ENCODE data around the gene MINDY4.
"Not testable (repeated sequence)": the region's sequence is repeated elsewhere in the genome, so short reads cannot be mapped to it uniquely, and the experiment has no call there.

Gene MINDY4

DNA sequence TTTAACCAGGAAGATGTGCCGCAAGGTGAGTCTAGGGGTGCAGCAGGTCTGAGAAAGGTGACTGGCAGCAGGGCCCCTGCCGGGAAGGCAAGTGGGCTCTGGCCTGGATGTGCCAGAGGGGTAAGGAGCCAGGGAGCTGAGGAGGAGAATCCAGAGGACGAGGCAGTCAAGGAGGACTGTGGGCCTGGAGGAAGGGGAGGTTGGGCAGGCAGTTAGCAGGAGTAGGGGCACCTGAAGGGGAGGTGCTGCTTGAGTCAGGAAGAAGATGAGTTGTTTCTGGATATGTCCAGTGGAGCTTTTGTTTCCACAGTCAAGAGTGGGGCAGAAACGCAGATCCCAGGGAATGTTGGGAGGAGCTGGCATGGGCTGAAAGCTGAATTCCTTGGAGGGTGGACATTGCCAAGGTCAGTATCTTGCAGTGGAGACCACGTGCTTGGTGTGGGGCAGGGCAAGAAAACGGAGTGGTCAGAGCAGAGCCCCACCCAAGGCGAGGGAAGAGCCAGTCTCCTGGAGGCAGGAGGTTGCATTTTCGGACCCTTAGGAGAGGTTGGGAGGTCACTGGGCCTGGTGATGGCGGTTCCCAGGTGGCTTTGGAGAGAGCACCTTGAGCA is 34.0 kb downstream of the MINDY4 start:
- no peak for FAIRE-seq

DNA sequence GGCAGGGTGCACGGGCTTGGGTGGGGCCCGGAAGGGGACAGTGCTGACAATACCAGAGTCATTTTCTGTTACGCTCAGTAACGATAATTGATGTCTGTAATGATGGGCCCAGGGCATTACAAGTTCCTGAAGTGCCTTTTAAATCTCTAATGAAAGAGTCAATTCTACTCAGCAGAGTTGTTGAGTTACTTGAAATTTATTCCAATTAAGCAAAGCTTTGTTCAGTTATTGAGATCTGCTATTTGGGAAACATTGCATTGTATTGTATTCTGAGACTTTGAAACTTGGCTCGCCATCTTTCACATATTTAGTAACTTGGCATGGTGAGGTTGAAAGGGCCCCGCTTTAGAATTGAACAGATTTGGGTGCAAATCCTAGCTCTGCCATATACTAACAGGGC is 34.7 kb downstream of the MINDY4 start:
- FAIRE-seq, result no peak

DNA sequence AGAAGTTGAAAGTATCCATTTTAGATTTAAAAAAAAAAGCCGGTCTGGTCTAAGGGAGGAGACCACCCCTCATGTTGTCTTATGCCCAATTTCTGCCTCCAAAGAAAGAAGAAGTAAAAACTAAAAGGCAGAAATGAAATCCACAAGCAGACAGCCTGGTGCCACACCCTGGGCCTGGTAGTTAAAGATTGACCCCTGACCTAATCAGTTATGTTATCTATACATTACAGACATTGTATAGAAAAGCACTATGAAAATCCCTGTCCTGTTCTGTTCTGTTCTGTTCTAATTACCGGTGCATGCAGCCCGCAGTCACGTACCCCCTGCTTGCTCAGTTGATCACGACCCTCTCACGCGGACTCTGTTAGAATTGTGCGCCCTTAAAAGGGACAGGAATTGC is 36.3 kb downstream of the MINDY4 start:
- not testable (repeated sequence) for FAIRE-seq

DNA sequence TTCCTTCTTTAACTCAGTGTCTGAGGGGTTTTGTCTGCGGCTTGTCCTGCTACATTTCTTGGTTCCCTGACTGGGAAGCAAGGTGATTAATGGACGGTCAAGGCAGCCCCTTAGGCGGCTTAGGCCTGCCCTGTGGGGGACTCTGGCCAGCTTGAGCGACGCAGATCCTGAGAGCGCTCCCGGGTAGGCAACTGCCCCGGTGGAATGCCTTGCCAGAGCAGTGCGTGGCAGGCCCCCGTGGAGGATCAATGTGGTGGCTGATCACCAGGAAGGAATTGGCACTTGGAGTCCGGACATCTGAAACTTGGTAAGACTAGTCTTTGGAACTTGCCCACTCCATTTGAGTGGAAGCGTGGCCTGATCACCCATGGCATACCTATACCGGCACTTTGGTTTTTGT is 36.7 kb downstream of the MINDY4 start:
- not testable (repeated sequence) for FAIRE-seq

DNA sequence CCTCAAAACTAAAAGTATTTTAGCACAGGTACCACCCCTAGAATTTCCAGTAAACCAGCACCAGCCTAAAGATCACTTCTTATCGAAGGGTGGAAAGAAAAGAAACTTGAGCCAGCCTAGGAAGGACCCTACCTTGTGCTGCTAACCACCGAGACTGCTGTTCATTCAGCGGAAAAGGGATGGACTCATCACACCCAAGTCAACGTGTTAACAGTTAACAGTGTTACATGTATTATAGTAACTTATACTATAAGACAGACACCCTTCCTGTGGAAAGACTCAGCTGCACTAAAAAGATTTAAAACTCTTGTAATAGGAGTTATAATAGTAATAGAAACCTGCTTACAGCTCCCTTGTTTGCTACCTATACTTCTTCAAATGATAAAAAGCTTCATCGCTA is 39.8 kb downstream of the MINDY4 start:
- FAIRE-seq, result no peak

DNA sequence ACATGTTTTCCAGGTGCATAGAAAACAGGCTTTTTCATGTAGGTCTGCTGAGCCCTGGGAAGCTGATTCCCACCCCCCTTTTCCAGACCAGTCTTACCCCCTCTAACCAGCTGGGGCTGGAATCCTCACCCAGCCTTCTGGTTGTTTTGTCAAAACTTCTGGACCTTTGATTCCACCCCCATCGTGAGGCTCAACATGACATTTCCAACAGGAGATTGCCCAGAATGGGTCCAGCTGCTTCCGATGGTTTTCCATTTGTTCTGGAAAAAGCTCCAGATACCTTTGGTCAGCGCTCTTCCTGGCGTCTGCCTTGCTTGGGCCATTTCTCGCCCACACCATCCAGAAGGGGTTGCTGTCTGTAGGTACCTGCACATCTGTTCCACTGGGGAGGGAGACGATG is 41.5 kb downstream of the MINDY4 start:
- no peak for FAIRE-seq

DNA sequence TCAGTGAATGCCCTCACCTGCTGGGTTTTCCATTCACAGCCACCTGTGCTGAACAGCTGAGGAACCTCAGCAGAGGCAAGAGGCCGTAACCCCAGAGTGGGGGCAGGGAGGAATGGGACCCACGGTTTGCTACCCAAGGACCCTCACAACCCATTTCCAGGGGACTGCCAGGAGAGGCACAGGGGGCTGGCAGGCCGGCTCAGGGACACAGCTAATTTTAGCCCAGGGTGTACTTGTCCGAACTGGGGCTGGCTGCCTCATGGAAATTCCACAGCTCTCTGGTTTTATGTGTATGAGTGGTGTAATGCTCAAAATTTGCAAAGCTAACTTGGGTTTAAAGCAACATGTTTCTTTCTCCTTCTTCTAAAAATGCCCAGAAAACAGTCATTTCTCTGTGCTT is 42.2 kb downstream of the MINDY4 start:
- no peak for FAIRE-seq

DNA sequence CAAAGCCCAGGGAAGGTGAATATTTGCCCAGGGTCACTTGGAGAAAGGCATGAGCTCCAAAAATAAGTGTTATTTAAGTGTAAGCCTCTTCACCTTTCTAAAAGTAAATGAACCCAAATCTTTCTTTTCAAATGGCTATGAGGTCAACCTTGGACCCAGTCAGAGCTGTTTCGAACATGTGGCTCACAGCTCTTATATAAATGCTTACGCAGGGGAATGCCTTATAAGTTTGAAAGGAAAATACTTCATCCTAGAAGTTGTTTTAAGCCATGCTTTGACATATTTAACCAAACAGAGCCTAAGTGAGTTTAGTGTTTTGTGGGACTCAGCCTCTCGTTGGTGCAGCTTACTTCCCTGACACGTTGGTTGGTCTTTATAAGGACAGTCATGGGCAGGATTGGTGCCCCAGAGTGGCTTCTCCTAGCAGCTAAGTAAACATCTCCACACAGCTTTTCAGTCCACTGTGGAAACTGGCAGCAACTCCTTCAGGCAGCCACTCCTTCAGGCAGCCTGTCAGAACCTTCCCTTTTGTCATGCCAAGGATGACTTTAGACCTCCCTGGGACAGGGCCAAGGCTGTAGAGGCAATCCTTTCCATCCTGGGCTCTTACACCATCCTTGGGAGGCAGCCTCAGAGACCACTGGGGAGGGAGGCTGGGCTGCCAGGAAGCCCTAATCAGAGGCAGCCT is 43.6 kb downstream of the MINDY4 start:
- no peak for FAIRE-seq

DNA sequence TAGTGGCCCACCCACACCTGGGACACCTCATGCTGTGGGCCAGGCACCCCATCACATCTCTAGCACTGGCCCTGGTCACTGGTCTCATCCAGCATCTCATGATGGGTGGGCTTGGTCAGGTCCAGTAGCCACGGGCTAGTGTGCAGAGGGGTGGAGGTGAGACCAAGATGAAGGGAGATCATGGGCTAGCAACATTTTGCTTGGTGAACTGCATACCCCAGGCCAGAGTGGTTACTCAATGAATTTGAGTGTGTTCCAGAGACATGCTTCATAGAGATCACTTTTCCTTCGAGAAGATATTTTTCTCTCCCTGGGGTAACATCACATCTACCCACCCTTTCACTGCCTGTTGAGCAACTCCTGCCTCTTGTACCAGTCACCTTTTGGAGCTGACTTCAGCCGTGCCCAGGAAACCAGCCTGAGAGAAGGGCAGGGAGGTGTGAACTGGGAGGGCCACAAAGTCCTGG is 44.2 kb downstream of the MINDY4 start:
- FAIRE-seq, result no peak

DNA sequence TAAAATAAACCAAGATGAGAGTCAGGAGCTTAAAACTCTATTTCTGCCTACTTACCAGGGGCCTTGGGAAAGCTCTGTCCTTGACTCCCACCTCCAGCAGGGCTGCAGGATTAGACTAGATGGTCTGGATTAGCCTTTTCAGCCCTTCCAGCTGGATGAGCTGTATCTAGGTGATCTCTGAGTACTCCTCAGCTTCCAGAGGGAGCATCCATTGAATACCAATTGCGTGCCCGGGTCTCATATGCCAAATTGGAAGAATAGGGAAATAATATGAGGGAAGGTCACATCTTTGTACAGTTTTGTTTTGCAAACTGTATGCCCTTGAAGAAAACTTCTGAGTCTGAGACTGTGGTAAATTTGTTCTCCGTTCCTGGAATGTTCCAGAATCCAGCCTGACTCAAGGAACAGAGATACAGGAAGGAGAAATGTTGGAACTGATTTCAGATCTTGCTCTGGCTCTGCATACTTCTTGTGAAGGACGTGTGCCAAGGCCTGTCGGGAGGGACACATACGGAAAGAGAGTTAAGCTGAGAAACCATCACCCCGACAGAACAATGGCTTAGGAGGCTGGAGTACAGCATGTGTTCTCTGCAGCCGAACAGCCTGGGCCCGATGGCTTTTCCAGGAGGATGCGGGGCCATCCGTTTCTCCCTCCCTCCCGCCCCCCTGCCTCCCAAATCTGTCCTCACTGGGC is 44.9 kb downstream of the MINDY4 start:
- no peak for FAIRE-seq

DNA sequence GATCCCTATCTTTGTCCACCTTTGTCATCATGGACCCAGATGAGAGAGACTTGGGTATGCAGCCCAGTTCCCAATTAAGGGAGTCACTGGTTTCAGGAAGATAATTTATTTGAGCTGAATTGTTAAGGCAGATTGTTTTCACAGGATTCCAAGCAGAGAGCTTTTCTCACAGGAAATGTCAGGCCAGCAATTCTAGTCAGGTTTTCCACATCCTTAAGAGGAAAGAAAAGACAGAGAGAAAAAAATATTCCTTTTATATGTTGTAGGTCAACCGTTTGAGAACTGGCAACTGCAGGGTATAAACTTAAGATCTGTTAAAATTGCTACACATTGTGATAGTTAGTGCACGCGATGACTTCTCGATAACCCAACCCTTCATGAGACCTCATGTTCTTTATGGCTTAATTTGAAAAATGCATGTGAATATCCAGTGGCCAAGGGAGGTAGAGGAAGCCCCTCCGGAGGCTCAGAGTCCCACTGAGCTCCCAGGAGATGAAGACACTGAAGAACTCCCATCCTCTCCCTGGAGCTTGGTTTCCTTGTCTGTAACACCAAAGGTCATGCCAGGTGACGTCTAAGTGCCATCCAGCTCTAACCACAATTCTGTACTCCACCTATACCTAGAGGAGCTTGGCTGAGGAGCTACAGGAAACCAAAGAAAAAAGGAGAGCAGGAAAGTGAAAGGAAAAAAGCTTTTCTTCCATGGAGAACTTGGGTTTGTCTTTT is 45.6 kb downstream of the MINDY4 start:
- FAIRE-seq, result no peak

DNA sequence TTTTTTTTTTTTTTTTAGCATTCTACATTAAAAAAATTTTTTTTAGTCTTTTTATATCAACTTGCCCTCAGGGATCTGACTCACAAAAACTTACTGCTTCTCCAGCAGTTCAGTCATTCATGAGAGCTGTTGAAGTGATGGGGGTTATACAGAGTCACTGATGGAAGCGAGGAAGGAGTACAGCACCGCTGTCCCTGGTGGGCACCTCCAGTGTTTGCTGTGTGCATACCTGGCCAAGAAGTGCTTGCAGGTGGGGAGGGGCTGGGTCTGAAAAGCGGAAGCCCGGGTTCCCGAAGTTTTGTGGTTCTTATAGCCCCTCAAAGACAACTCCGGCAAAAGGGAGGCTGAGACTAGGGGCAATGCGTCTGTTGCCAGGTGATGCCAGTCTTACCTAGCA is 46.2 kb downstream of the MINDY4 start:
- FAIRE-seq, result no peak

DNA sequence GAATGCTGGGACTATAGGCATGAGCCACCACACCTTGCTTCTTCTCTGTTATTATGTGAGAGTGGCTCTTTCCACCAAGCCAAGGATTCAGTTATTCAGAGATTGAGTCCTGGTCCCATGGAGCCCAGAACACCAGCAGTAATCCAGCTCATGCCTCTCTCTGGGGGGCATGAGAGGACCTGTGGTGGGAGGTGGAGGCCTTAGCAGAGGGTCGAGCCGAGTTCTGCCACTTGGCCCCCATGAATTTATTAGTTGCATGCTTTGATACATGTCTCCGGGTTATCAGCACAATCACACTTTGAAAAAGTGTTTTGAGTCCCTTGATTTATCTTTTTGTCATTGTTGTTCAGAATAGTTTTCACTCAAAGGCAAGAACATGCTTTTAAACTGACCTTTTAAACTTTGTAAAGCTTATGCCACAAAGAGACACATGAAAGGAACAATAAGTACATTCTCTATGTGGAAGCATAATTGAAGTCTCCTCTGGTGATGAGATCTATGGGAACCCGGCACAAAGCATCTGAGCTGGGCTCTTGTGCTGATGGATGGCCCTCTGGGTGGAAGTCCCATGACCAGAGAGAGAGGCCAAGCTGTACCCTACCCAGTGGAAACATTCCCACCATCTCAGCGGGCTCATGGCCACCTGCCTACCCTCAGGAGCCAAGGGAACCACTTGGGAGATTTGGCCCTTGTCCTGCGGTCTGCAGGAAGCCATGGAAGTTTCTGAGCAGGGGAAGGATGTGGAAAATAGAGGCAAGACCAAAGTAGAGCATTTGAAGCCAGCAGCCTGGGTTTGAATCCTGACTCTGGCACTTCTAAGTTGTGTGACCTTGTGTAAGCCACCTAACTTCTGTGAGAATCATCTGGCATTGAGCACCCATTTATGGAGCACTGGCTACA is 53.9 kb downstream of the MINDY4 start:
- FAIRE-seq, result no peak

DNA sequence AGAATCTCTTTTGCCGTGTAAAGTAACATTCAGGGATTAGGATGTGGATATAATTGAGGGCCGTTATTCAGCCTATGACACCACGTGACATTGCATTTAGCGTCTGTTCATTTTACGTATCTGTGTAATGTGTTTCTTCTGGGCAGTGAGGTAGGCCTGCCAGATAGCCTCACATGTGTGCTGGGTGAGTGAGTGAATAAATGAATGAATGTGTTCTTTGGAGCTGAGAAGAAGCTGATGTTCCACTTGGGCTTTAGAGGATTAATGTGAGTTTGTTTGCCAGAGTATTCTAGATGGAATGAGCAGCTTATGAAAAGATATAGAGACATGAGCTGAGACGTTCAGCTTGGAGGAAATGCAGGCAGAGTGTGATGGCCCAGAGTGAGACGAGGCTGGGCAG is 55.0 kb downstream of the MINDY4 start:
- no peak for FAIRE-seq

DNA sequence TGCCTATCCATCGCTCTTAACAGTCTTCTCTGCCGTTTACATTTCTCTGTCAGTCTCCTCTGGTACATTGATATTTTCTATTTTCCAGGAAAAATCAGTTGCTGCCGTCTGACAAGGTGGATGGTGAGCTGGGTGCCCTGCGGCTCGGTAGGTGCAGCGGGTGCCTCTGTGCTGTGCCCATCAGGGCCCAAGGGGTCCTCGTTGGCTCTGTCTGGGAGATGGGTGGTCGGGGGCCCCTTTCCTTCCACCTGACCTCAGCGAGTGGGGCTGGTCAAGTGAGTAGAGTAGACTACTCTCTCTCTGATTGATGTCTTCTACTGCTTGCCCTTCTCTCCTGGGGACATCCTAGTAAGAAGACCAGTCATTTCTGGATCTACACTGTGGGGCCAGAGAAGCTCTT is 57.4 kb downstream of the MINDY4 start:
- FAIRE-seq, result no peak

DNA sequence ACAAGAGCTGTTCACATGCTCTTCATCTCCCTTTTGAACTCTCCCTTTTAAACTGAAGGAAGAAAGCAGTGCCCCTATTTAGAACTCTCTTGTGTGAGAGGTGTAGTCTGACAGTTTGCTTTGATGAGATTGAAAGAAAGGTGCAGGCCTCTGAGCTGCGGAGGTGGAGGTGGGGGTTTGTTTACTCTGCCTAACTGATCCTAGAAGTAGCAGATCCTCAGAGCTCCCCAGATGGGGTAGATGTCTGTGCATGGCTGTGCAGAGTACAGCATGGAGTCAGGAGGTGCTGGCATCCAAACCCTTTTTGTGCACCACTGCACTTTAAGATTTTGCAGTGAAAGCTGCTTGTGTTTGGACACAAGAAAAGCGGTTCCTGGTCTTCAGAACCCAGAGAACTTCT is 58.3 kb downstream of the MINDY4 start:
- FAIRE-seq, result no peak

DNA sequence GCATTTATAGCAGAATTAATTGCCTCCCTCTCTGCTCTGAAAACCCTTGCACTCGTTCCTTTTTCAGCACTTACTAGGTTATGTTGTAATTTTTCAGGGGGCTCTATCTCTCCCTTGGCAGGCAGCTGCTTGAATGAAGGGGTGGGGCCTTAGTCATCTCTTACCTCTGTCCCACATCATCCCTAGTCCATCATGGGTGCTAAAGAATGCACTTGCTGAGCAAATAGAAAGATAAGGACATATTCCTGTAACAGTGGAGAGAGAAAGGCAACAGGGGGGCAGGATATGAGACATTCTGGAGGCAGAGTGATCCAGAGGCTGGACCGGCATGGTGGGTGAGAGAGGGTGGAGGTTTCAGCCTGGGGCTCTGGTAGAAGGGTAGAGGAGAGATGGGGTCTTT is 60.0 kb downstream of the MINDY4 start:
- FAIRE-seq, result no peak

DNA sequence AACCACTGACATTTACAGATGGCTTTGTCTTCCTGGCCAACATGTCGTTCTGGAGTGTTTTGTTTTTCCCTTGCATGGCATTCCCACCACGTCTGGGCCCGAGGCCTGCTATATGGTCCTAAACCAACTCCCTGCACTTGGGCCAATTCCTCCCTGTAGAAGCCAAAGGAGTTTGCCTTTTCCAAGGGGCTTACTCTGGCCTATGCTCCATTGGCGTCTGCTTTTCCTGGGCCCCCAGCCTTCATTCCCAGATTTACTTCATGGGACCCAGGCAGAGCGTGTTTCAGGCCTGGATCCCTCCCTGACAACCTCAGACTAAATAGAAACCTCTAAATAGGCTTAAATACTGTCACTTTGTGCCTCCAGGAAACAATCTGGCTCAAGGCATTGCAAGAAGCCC is 60.7 kb downstream of the MINDY4 start:
- no peak for FAIRE-seq

DNA sequence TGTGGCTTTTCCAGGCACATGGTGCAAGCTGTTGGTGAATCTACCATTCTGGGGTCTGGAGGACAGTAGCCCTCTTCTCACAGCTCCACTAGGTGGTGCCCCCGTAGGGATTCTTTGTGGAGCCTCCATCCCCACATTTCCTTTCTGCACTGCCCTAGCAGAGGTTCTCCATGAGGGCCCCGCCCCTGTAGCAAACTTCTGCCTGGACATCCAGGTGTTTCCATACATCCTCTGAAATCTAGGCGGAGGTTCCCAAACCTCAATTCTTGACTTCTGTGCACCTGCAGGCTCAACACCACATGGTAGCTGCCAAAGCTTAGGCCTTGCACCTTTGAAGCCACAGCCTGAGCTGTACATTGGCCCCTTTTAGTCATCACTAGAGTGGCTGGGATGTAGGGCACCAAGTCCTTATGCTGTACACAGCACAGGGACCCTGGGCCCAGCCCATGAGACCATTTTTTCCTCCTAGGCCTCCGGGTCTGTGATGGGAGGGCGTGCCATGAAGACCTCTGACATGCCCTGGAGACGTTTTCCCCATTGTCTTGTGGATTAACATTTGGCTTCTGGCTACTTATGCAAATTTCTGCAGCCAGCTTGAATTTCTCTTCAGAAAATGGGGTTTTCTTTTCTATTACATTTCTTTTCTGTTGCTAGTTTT is 62.9 kb downstream of the MINDY4 start:
- FAIRE-seq, result not testable (repeated sequence)

DNA sequence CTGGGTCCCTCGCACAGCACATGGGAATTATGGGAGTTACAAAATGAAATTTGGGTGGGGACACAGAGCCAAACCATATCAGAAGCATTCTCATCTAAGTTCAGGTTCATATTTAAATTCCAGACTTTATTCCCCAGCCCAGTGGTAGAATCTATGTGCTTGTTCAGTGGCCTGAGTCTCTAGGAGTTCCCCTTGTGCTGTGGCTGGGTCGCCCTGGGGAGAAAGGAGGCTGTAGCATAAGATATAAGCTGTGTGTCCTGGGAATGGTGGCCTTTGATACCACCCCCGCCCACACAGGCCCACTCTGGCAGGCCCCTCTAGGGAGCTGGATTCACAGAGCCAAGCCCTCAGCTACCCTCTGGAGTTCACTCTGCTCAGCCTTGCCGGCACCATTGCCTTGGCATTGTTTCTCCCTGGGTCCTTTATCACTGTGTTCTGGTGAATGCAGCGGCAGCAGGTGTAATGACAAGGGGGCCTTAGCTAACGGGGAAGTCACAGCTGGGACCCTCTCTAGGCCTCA is 64.2 kb downstream of the MINDY4 start:
- no peak for FAIRE-seq

DNA sequence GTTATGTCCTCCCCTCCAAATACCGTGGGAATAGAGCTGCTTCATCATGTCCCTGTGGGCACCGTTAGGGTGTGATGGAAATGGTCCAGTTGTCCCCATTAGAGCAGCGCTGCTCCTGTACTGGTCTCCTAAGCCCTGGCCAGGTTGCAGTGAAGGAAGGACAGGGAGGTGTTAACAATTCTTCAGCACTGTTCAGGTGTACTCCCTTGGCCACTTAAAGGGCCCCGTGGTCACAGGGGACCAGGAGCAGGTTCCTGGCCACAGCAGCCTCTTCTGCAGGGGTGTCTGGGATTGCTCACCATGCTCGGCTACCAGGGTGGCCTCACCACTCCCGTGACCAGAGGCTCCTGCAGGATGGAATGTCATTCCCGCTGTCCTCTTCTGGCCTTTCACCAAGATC is 65.8 kb downstream of the MINDY4 start:
- no peak for FAIRE-seq

DNA sequence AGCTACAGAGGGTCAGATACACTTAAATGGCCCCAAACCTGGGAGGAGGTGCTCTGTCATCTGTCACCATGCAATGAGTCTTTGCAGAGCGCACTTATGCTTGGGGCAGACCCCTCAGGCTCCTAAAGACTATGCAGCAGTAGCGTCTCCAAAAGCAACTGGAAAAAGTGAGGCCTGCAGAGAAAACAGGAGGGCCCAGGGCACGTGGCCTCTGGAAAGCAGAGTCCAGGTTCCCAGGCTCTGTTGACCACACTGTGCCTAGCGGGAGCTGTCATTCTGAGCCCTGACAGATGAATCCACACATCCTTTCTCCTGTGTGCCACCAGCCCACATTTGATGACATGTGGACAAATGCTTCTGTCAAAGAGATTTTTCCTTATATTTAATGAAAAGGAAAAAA is 66.4 kb downstream of the MINDY4 start:
- no peak for FAIRE-seq

All from endometrium (tissue), 2 donors.